ENCODE results near the gene KCNE1.
"Not testable (repeated sequence)": the region's sequence is repeated elsewhere in the genome, so short reads cannot be mapped to it uniquely, and the experiment has no call there.

GRCh38 chr21:34467333-34467732 lies 44.7 kb downstream of the KCNE1 start:
- TF ChIP-seq CTCF (IDR thresholded peaks at IDR 0.05); POLR2AphosphoS5 (IDR thresholded peaks at IDR 0.05; ENCODE audit: low read depth, low read length); SIN3A (IDR thresholded peaks at IDR 0.05; ENCODE audit: borderline replicate concordance, insufficient read depth, low read depth, low read length): not testable (repeated sequence)
- TF ChIP-seq, protein P1, sequence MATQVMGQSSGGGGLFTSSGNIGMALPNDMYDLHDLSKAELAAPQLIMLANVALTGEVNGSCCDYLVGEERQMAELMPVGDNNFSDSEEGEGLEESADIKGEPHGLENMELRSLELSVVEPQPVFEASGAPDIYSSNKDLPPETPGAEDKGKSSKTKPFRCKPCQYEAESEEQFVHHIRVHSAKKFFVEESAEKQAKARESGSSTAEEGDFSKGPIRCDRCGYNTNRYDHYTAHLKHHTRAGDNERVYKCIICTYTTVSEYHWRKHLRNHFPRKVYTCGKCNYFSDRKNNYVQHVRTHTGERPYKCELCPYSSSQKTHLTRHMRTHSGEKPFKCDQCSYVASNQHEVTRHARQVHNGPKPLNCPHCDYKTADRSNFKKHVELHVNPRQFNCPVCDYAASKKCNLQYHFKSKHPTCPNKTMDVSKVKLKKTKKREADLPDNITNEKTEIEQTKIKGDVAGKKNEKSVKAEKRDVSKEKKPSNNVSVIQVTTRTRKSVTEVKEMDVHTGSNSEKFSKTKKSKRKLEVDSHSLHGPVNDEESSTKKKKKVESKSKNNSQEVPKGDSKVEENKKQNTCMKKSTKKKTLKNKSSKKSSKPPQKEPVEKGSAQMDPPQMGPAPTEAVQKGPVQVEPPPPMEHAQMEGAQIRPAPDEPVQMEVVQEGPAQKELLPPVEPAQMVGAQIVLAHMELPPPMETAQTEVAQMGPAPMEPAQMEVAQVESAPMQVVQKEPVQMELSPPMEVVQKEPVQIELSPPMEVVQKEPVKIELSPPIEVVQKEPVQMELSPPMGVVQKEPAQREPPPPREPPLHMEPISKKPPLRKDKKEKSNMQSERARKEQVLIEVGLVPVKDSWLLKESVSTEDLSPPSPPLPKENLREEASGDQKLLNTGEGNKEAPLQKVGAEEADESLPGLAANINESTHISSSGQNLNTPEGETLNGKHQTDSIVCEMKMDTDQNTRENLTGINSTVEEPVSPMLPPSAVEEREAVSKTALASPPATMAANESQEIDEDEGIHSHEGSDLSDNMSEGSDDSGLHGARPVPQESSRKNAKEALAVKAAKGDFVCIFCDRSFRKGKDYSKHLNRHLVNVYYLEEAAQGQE (IDR thresholded peaks at IDR 0.05; ENCODE audit: insufficient read depth in 1 of 2, low read depth in 2 of 2, low read length in 1 of 2) = not testable (repeated sequence)

All from Panc1 (cell line).